GM19395 (cell line): ENCODE results near the gene HERC2.

Experiments used
- ATAC-seq: cut with Tn5 transposase; IDR thresholded peaks from one replicate; pipeline ENCODE4 v1.9.1; 2021; ENCODE audit warnings: mild to moderate bottlenecking, moderate library complexity; ENCODE audit not compliant: unreplicated experiment

Gene HERC2

GRCh38 chr15:28101201-28101600 lies 220.8 kb downstream of the HERC2 start:
- ATAC-seq, result no peak

- no peak for ATAC-seq
Measured at GRCh38 chr15:28100516-28101195, 221.3 kb downstream of the HERC2 start.

- ATAC-seq, result no peak
Measured at GRCh38 chr15:28099555-28100140, 222.3 kb downstream of the HERC2 start.

- no peak for ATAC-seq
Measured at GRCh38 chr15:28098766-28099554, 223.0 kb downstream of the HERC2 start, which contains the start of gene OCA2. OCA2 (minus strand) TSS chr15:28099315; CDS start chr15:28081874, 17,441 bp downstream.

GRCh38 chr15:28098360-28098765 lies 223.6 kb downstream of the HERC2 start:
- no peak for ATAC-seq

- no peak for ATAC-seq
Measured at GRCh38 chr15:28097656-28098359, 224.2 kb downstream of the HERC2 start.

- ATAC-seq, result no peak
Measured at GRCh38 chr15:28096670-28097431, 225.1 kb downstream of the HERC2 start.

GRCh38 chr15:28096411-28096669 lies 225.6 kb downstream of the HERC2 start:
- ATAC-seq, result no peak

GRCh38 chr15:28094732-28095521 lies 227.1 kb downstream of the HERC2 start:
- ATAC-seq, result no peak

- ATAC-seq, result no peak
Measured at GRCh38 chr15:28093752-28094535, 228.0 kb downstream of the HERC2 start.

- ATAC-seq, result no peak
Measured at GRCh38 chr15:28091313-28091712, 230.7 kb downstream of the HERC2 start.

- peak; percentile 95 for ATAC-seq
Measured at GRCh38 chr15:28086175-28086703, 235.7 kb downstream of the HERC2 start.

- peak; percentile 17 for ATAC-seq
Measured at GRCh38 chr15:28085489-28086174, 236.3 kb downstream of the HERC2 start.

GRCh38 chr15:28084547-28084946 lies 237.4 kb downstream of the HERC2 start:
- no peak for ATAC-seq

GRCh38 chr15:28082891-28083684 lies 238.9 kb downstream of the HERC2 start:
- ATAC-seq, result no peak

- ATAC-seq, result no peak
Measured at GRCh38 chr15:28081594-28081993, 240.4 kb downstream of the HERC2 start.

- no peak for ATAC-seq
Measured at GRCh38 chr15:28080386-28080785, 241.6 kb downstream of the HERC2 start.
